HepG2 (cell line): ENCODE data around the gene DCTN3. TPM values are rescaled to one million over a fixed set of nuclear protein-coding genes. Genes with fewer than 3 reads are reported as not detected.

Experiments
- ATAC-seq: fragments of 200-7000 bp; cut with Tn5 transposase; 3 replicates; pipeline ENCODE4 v1.9.1; 2020; ENCODE audit warnings: mild to moderate bottlenecking, moderate library complexity
- BruUV-seq: library from RNA; stranded (reverse); fragments of 400-500 nt; replicated peaks from 2 replicates; lab custom pipeline; 2021; lab: Mats Ljungman, UMichigan
- CTCF ChIA-PET: fragments of 300-600 bp; formaldehyde crosslinking; extraction: SDS; loops from one replicate; lab custom pipeline; 2021; ENCODE audit warnings: low total read pairs, inconsistent platforms, low intra/inter-chr PET ratio; lab: Yijun Ruan, JAX
- POLR2A ChIA-PET: fragments of 350-600 bp; sonication (Branson Sonifier 250); formaldehyde crosslinking; loops from one replicate; lab custom pipeline; 2020; ENCODE audit warnings: antibody characterized with exemption, inconsistent platforms; lab: Yijun Ruan, JAX
- DNase-seq: peaks from one replicate; pipeline ENCODE4 v3.0.0-alpha.2; 2015; ENCODE audit warnings: low spot score
- FAIRE-seq: peaks from 3 replicates; lab custom pipeline; 2011; peaks lifted over from hg19 to GRCh38; lab: Jason Lieb, UNC
- H2AFZ ChIP-seq: one replicate; pipeline ENCODE4 v1.6.1; 2011; ENCODE audit warnings: low read length, inconsistent platforms
- H3K27ac ChIP-seq: fragments of 300-600 bp; 3 replicates; pipeline ENCODE4 v1.8.0; 2011; ENCODE audit warnings: mixed run types, mild to moderate bottlenecking, mixed read lengths, low read length, inconsistent platforms; ENCODE audit not compliant: insufficient read depth; ENCODE audit errors: extremely low read length
- H3K27me3 ChIP-seq, 2 experiments: fragments of 200-600 bp in 1 of 2; 2 replicates in 1 of 2; 3 replicates in 1 of 2; pipeline versions ENCODE4 v1.6.0 to v1.8.0; 2011; ENCODE audit warnings: low read length in 2 of 2, mild to moderate bottlenecking in 2 of 2, moderate library complexity in 2 of 2, inconsistent platforms in 1 of 2; ENCODE audit not compliant: insufficient read depth in 2 of 2, control insufficient read depth in 1 of 2
- H3K36me3 ChIP-seq, 2 experiments: fragments of 200-600 bp in 1 of 2; replicated peaks in 1 of 2; 2 replicates in 1 of 2; 3 replicates in 1 of 2; pipeline versions ENCODE4 v1.5.1 to v1.8.0; 2011; ENCODE audit warnings: low read length in 2 of 2, inconsistent platforms in 1 of 2; ENCODE audit not compliant: insufficient read depth in 2 of 2, control insufficient read depth in 1 of 2
- H3K4me1 ChIP-seq: 2 replicates; pipeline ENCODE4 v1.5.1; 2012; ENCODE audit warnings: low read length, inconsistent platforms; ENCODE audit not compliant: insufficient read depth
- H3K4me2 ChIP-seq: 2 replicates; pipeline ENCODE4 v1.6.0; 2011; ENCODE audit warnings: low read depth, low read length, inconsistent platforms
- H3K4me3 ChIP-seq, 3 experiments: fragments of 200-600 bp in 1 of 3; sonication (generic), shearing (Covaris generic) in 1 of 3; replicated peaks in 1 of 3; 2 replicates each; pipeline ENCODE4 v1.5.1; 2011 to 2016; ENCODE audit warnings: low read length in 3 of 3, inconsistent platforms in 2 of 3, low read depth in 2 of 3, mild to moderate bottlenecking in 2 of 3, control low read depth in 1 of 3, mixed read lengths in 1 of 3; ENCODE audit not compliant: insufficient read depth in 1 of 3
- H3K79me2 ChIP-seq: one replicate; pipeline ENCODE4 v1.6.1; 2011; ENCODE audit warnings: low read length, inconsistent platforms; ENCODE audit not compliant: insufficient read depth
- H3K9ac ChIP-seq: 2 replicates; pipeline ENCODE4 v1.6.0; 2011; ENCODE audit warnings: mild to moderate bottlenecking, low read depth, low read length, inconsistent platforms; ENCODE audit not compliant: insufficient read depth
- H3K9me3 ChIP-seq: 2 replicates; pipeline ENCODE4 v1.5.1; 2012; ENCODE audit warnings: mild to moderate bottlenecking, low read length
- H4K20me1 ChIP-seq: 2 replicates; pipeline ENCODE4 v1.6.0; 2011; ENCODE audit warnings: inconsistent platforms, mild to moderate bottlenecking, low read length, moderate library complexity; ENCODE audit not compliant: insufficient read depth
- EEA1 ChIP-seq: sonication (generic); formaldehyde crosslinking; IDR thresholded peaks from 2 replicates; pipeline ENCODE4 v1.5.1; 2020; ENCODE audit warnings: mild to moderate bottlenecking, missing genetic modification reagents, borderline replicate concordance
- ETV6 ChIP-seq: sonication (generic); formaldehyde crosslinking; conservative IDR thresholded peaks from 2 replicates; pipeline ENCODE4 v1.4.0; 2020; ENCODE audit warnings: missing genetic modification reagents
- FOXO1 ChIP-seq: sonication (generic); formaldehyde crosslinking; IDR thresholded peaks from 2 replicates; pipeline ENCODE4 v1.4.0; 2020; ENCODE audit warnings: missing genetic modification reagents
- KIAA2018 ChIP-seq: sonication (generic); formaldehyde crosslinking; IDR thresholded peaks from 2 replicates; pipeline ENCODE4 v1.5.0; 2020; ENCODE audit warnings: mild to moderate bottlenecking, missing genetic modification reagents, borderline replicate concordance
- KMT2A ChIP-seq: sonication (generic); formaldehyde crosslinking; IDR thresholded peaks from 2 replicates; pipeline ENCODE4 v1.4.0; 2020; ENCODE audit warnings: missing genetic modification reagents
- NR1H2 ChIP-seq: sonication (generic); formaldehyde crosslinking; IDR thresholded peaks from 2 replicates; pipeline ENCODE4 v1.8.1; 2022; ENCODE audit warnings: low read depth, missing genetic modification reagents, borderline replicate concordance
- POLR2A ChIP-seq, 2 experiments: IDR thresholded peaks; 2 replicates each; pipeline ENCODE4 v1.6.1; 2011; ENCODE audit warnings: low read depth in 2 of 2, low read length in 2 of 2, mild to moderate bottlenecking in 1 of 2, moderate library complexity in 1 of 2; ENCODE audit not compliant: insufficient read depth in 1 of 2
- SMAD3 ChIP-seq: sonication (generic); formaldehyde crosslinking; IDR thresholded peaks from 2 replicates; pipeline ENCODE4 v1.4.0; 2020; ENCODE audit warnings: missing genetic modification reagents
- SNAI1 ChIP-seq: sonication (generic); formaldehyde crosslinking; IDR thresholded peaks from 2 replicates; pipeline ENCODE4 v1.5.0; 2020; ENCODE audit warnings: mild to moderate bottlenecking, missing genetic modification reagents, borderline replicate concordance
- TBP ChIP-seq: sonication (generic); formaldehyde crosslinking; IDR thresholded peaks from 2 replicates; pipeline ENCODE4 v1.5.0; 2020; ENCODE audit warnings: missing genetic modification reagents
- ZNF354B ChIP-seq: sonication (generic); formaldehyde crosslinking; IDR thresholded peaks from 2 replicates; pipeline ENCODE4 v1.8.0; 2022; ENCODE audit warnings: mild to moderate bottlenecking, missing genetic modification reagents
- ZNF775 ChIP-seq: sonication (generic); formaldehyde crosslinking; IDR thresholded peaks from 2 replicates; pipeline ENCODE4 v1.4.0; 2020; ENCODE audit warnings: missing genetic modification reagents, mild to moderate bottlenecking, moderate library complexity, borderline replicate concordance
- WGBS: methylation state at CpG from one replicate; pipeline ENCODE4 v1.1.6; 2017; ENCODE audit warnings: low lambda C conversion rate; 5-methylcytosine and 5-hydroxymethylcytosine counted together
- in situ Hi-C: cut with HindIII; loops from 2 replicates; pipeline ENCODE4 v1.10.0; 2017; ENCODE audit warnings: low pct_unique_long_range_greater_than_20kb; ENCODE audit not compliant: extremely low pct_ligation_motif_present
- intact Hi-C: fragments of 100-400 bp; cut with micrococcal nuclease; formaldehyde crosslinking; loops from one replicate; pipeline ENCODE4 v1.10.0; 2022; ENCODE audit not compliant: unreplicated experiment
- polyA plus RNA-seq, 8 experiments: library from polyadenylated mRNA; depleted of rRNA in 3 of 8; stranded (reverse) in 7 of 8; unstranded in 1 of 8; fragments of >200 nt; fragmentation: Illumina TruSeq in 4 of 8; extraction: Trizol in 4 of 8; gene quantifications; 2 replicates each; pipeline versions ENCODE4 v1.2.1 to v1.2.3, GENCODE V29; 2011 to 2016; ENCODE audit warnings: low read depth in 4 of 8, missing spikeins in 1 of 8, mixed read lengths in 1 of 8; ENCODE audit not compliant: insufficient read depth in 1 of 8
- total RNA-seq, 5 experiments: library from RNA; depleted of rRNA; stranded (reverse); fragments of >200 nt; fragmentation: Illumina TruSeq; extraction: Trizol; gene quantifications; 2 replicates each; pipeline ENCODE4 v1.2.3, GENCODE V29; 2016; ENCODE audit warnings: low read depth in 1 of 5

The DCTN3 gene
- total and polyA plus RNA-seq, 2 of the 13 experiments (the other 11 are each of a cell fraction or from before 2014, with no cell fraction given) = 27.4 to 34.5 TPM

- TF ChIP-seq ZNF354B (no peak), NR1H2 (CRISPR knock-in tag) (no peak), ZNF775 (0 out of 2 replicates have a peak, but pooled peaks have one; percentile 63)
These were observed 17.8 kb upstream of the DCTN3 start (continued) for GRCh38 chr9:34638138-34638445.

GRCh38 chr9:34637356-34638137, 17.3 kb upstream of the DCTN3 start, which contains the start of gene SIGMAR1:
Gene SIGMAR1 (minus strand): TSS chr9:34637787. CDS start chr9:34637697, 90 bp downstream.
- no peaks in the 10 kb centered on the region for H4K20me1 ChIP-seq
- FAIRE-seq (peak; percentile 54), ATAC-seq (peak; percentile 87), DNase-seq (peak; percentile 74)
- H3K9ac ChIP-seq = peak within 1 kb of the TSS; percentile 77
- peaks cover 59% of the 10 kb centered on the region for H3K4me1 ChIP-seq
- WGBS = under 1% methylated on average over 29 of the region's 74 CpGs
- intact Hi-C loops (no loop called here), in situ Hi-C loops (no loop called here)
- POLR2A ChIA-PET = interaction anchor here (0.8 to 6.9 kb wide), 13 partner anchors 8 to 435 kb away, joined by 3 to 100 read pairs (median 8); partner anchors contain the start of genes ARID3C, DCTN3, GALT and IL11RA
- H3K27ac ChIP-seq = peak within 1 kb of the TSS; percentile 70
- H3K4me2 ChIP-seq = peak within 1 kb of the TSS; percentile 99
- CTCF ChIA-PET = interaction anchor here (1.3 kb wide), 1 partner anchor 9 kb away, joined by 5 read pairs; the partner anchor contains the start of gene GALT
- H3K9me3 ChIP-seq = no peaks in the 10 kb centered on the region
- H3K27me3 ChIP-seq = no peaks in the 10 kb centered on the region; a peak in 1 of 5 replicates
- H2AFZ ChIP-seq = no peak within 1 kb of the TSS
- BruUV-seq = no TSS peak
- peaks cover 3 to 4% of the 10 kb centered on the region in 2 experiments; a peak in 3 of 5 replicates for H3K36me3 ChIP-seq
- H3K79me2 ChIP-seq = peaks cover 14% of the 10 kb centered on the region
- peak within 1 kb of the TSS; percentile 66 to 91 (median 86) for H3K4me3 ChIP-seq
- TF ChIP-seq TBP = no peak
- TF ChIP-seq POLR2A (IDR thresholded peaks at IDR 0.05; ENCODE audit: insufficient read depth in 1 of 2, low read depth in 2 of 2, low read length in 2 of 2) = peak in 1 of 2 experiments; percentile 72; a peak in 2 of 4 replicates
- TF ChIP-seq KIAA2018 (CRISPR knock-in tag) = 0 out of 2 replicates have a peak, but pooled peaks have one; percentile 59
- peak; percentile 81; the same call in 1 of the 2 replicates for TF ChIP-seq SNAI1 (CRISPR knock-in tag)
- TF ChIP-seq EEA1 (CRISPR knock-in tag) = no peak; the same call in none of the 2 replicates
- TF ChIP-seq SMAD3 (CRISPR knock-in tag) = peak; percentile 61; the same call in 1 of the 2 replicates
- 0 out of 2 replicates have a peak, but pooled peaks have one; percentile 66 for TF ChIP-seq ETV6
- no peak; the same call in 1 of the 2 replicates for TF ChIP-seq KMT2A (CRISPR knock-in tag)
- TF ChIP-seq FOXO1 (CRISPR knock-in tag) = no peak
